DLD1 (cell line): ENCODE results near the gene TESK1.
"Not testable (repeated sequence)": the region's sequence is repeated elsewhere in the genome, so short reads cannot be mapped to it uniquely, and the experiment has no call there.

Experiments used
- in situ Hi-C: cut with HindIII; loops from 2 replicates; pipeline ENCODE4 v1.10.0; 2017; ENCODE audit warnings: low sequenced_read_pairs

TESK1 gene

GRCh38 chr9:35579130-35579529 lies 25.9 kb upstream of the TESK1 start:
- in situ Hi-C loops, result no loop called here

DNA sequence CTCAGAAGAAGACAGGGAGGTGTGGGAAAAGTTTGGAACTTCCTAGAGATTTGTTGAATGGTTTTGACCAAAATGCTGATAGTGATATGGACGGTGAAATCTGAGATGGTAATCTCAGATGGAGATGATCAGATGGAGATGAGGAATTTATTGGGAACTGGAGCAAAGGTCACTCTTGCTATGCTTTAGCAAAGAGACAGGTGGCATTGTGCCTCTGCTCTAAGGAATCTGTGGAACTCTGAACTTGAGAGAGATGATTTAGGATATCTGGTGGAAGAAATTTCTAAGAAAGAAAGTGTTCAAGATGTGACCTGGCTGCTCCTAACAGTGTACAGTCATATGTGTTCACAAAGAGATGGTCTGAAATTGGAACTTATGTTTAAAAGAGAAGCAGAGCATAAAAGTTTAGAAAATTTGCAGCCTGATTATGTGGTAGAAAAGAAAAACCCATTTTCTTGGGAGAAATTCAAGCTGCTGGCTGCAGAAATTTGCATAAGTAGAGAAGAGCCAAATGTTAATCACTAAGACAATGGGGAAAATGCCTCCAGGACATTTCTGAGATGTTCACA lies 25.3 kb upstream of the TESK1 start:
- in situ Hi-C loops, result not testable (repeated sequence)

- in situ Hi-C loops, result not testable (repeated sequence)
Measured at GRCh38 chr9:35583521-35583920, 21.5 kb upstream of the TESK1 start.

DNA sequence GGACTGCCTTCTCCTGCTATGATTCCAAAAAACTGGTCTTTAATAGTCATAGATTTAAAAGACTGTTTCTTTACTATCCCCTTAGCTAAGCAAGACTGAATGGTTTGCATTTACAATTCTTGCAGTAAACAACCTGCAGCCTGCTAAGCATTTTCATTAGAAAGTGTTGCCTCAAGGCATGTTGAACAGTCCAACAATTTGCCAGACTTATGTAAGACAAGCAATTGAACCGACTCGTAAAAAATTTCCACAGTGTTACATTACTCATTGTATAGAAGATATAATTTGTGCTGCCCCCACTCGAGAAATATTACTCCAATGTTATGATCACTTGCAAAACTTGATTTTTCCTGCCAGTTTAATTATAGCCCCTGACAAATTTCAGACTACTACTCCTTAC lies 20.4 kb upstream of the TESK1 start:
- in situ Hi-C loops, result not testable (repeated sequence)

- in situ Hi-C loops, result not testable (repeated sequence)
Measured at GRCh38 chr9:35588506-35588905, 16.6 kb upstream of the TESK1 start.

GRCh38 chr9:35593581-35593980 lies 11.5 kb upstream of the TESK1 start:
- in situ Hi-C loops, result no loop called here

GRCh38 chr9:35594471-35594870 lies 10.6 kb upstream of the TESK1 start:
- in situ Hi-C loops, result no loop called here

DNA sequence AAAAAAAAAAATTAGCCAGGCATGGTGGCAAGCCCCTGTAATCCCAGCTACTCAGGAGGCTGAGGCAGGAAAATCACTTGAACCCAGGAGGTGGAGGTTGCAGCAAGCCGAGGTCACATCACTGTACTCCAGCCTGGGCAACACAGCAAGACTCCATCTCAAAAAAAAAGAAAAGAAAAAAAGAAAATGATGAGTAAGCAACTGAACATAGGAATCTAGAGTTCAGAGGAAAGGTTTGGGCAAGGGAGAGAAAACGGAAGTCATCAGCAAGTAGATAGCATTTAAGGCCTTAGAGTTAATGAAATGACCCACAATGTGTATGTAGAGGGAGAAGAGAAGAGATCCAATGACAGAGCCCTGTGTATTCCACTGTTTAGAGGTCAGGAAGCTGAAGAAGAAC lies 8.2 kb upstream of the TESK1 start:
- in situ Hi-C loops, result not testable (repeated sequence)

GRCh38 chr9:35598866-35599590 lies 6.0 kb upstream of the TESK1 start:
- in situ Hi-C loops, result no loop called here

- in situ Hi-C loops, result no loop called here
Measured at GRCh38 chr9:35599763-35600604, 5.1 kb upstream of the TESK1 start.

- in situ Hi-C loops, result no loop called here
Measured at GRCh38 chr9:35603506-35603985, 1.5 kb upstream of the TESK1 start.

- in situ Hi-C loops, result no loop called here
Measured at GRCh38 chr9:35603986-35604577, 980 bp upstream of the TESK1 start.

DNA sequence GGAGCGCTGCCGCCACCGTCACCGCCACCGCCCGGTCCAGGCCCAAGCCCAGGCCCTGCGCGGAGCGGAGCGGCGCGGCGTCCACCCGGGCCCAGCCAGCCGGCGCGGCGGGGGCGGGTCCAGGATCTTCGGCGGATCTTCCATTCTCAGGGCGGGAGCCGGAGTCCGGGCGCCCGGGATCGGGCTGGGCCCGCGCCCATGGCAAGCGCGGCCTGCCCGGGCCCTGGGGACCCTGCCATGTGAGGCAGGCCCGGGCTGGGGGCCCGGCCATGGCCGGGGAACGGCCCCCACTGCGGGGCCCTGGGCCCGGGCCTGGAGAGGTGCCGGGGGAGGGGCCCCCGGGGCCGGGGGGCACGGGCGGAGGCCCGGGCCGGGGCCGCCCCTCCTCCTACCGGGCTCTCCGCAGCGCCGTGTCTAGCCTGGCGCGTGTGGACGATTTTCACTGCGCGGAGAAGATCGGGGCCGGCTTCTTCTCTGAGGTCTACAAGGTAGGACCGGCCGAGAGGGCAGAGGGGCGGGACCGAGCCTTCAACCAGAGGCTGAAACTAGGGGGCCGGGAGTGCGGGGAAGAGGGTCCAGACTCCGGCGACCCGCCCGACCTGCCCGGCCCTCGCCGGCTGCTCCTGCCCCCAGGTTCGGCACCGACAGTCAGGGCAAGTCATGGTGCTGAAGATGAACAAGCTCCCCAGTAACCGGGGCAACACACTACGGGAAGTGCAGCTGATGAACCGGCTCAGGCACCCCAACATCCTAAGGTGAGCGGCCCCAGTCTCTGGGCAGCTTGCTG lies 482 bp downstream of the TESK1 start:
- in situ Hi-C loops, result no loop called here

DNA sequence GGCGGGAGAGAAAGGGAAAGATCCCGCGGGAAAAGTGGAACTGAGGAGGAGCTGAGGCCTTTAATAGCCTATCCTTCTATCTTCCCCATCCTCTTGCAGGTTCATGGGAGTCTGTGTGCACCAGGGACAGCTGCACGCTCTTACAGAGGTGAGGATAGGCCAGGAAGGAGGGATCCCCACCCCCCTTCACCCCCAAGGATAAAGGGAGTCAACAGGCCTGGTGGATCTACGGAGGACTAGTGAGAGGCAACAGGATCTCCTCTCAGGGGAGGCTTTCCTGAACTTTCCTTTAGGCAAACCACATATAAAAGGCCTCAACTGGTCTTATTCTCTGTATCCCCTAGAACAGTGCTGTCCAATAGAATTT lies 1.1 kb downstream of the TESK1 start:
- in situ Hi-C loops, result no loop called here

GRCh38 chr9:35606726-35607125 lies 1.7 kb downstream of the TESK1 start:
- in situ Hi-C loops, result no loop called here

GRCh38 chr9:35608221-35608620 lies 3.2 kb downstream of the TESK1 start:
- in situ Hi-C loops, result no loop called here

DNA sequence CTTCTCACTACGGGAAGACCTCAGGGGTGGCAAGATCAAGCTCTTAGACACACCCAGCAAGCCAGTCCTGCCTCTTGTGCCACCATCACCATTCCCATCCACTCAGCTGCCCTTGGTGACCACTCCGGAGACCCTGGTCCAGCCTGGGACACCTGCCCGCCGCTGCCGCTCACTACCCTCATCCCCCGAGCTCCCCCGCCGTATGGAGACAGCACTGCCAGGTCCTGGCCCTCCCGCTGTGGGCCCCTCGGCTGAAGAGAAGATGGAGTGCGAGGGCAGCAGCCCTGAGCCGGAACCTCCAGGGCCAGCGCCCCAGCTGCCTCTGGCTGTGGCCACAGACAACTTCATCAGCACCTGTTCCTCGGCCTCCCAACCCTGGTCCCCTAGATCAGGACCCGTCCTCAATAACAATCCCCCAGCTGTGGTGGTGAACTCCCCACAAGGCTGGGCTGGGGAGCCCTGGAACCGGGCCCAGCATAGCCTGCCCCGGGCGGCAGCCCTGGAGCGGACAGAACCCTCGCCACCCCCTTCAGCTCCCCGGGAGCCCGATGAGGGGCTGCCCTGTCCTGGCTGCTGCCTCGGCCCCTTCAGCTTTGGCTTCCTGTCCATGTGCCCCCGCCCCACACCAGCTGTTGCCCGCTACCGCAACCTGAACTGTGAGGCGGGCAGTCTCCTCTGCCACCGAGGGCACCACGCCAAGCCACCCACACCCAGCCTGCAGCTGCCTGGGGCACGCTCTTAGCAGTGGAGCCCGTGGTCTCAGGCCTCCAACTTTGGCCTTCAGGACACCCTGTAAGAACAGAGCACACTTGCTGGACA lies 4.1 kb downstream of the TESK1 start:
- in situ Hi-C loops, result no loop called here

DNA sequence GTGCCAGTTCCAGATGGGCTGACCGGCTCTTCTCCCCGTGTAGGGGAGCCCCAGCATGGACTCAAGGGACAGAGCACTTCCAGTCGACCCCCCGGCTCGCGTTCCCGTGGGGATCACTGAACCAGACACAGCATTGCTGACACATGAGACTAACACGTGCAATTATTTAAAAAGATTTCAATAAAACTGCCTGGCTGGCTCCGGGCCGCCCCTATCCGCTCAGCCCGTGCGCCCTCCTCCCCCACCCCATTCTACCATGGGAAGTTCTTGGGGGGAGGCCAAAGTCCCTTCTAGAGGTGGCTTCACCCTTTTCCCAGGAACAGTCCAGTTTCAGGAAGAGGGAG lies 4.7 kb downstream of the TESK1 start:
- in situ Hi-C loops, result no loop called here

- in situ Hi-C loops, result no loop called here
Measured at GRCh38 chr9:35611230-35611797, 6.3 kb downstream of the TESK1 start.

GRCh38 chr9:35612066-35612465 lies 7.0 kb downstream of the TESK1 start:
- in situ Hi-C loops, result not testable (repeated sequence)
